NOMO-1 treated with DMSO at 0.1 percent for 48 hours (cell line): ENCODE data around the gene DNAI4.
A peak's percentile ranks its signal among the peaks of the same experiment; 100 is the strongest.
"Not testable (repeated sequence)": the region's sequence is repeated elsewhere in the genome, so short reads cannot be mapped to it uniquely, and the experiment has no call there.

Source experiments
- DNase-seq: peaks from one replicate; lab custom pipeline; 2025; ENCODE audit not compliant: unreplicated experiment; lab: John Stamatoyannopoulos, UW

The DNAI4 gene

GRCh38 chr1:66924756-66925557 is at the start of gene DNAI4, which contains the start of gene MIER1:
TSS of gene DNAI4 (minus strand) at chr1:66924856. CDS start at chr1:66924831, 25 bp downstream.
TSS of gene MIER1 (plus strand) at chr1:66924990. CDS start at chr1:66925029, 39 bp downstream.
- DNase-seq = peak; percentile 97

- DNase-seq = no peak
Measured at GRCh38 chr1:66968574-66968973, 43.9 kb upstream of the DNAI4 start.

GRCh38 chr1:66966188-66966873 is 41.7 kb upstream of the DNAI4 start:
- DNase-seq = not testable (repeated sequence)

GRCh38 chr1:66957938-66958337 is 33.3 kb upstream of the DNAI4 start:
- no peak for DNase-seq

GRCh38 chr1:66954208-66954607 is 29.6 kb upstream of the DNAI4 start:
- DNase-seq = no peak

- DNase-seq = no peak
Measured at GRCh38 chr1:66951513-66951912, 26.9 kb upstream of the DNAI4 start.

- no peak for DNase-seq
Measured at GRCh38 chr1:66947267-66947666, 22.6 kb upstream of the DNAI4 start.

- no peak for DNase-seq
Measured at GRCh38 chr1:66945316-66945715, 20.7 kb upstream of the DNAI4 start.

- DNase-seq = no peak
Measured at GRCh38 chr1:66944330-66945274, 19.9 kb upstream of the DNAI4 start.

GRCh38 chr1:66943361-66943969 is 18.8 kb upstream of the DNAI4 start:
- DNase-seq = no peak

GRCh38 chr1:66940981-66941380 is 16.3 kb upstream of the DNAI4 start:
- no peak for DNase-seq

- peak; percentile 50 for DNase-seq
Measured at GRCh38 chr1:66938613-66939012, 14.0 kb upstream of the DNAI4 start.

- DNase-seq = no peak
Measured at GRCh38 chr1:66937529-66938234, 13.0 kb upstream of the DNAI4 start.

- no peak for DNase-seq
Measured at GRCh38 chr1:66933887-66934700, 9.4 kb upstream of the DNAI4 start.

GRCh38 chr1:66932291-66932690 is 7.6 kb upstream of the DNAI4 start:
- no peak for DNase-seq

- no peak for DNase-seq
Measured at GRCh38 chr1:66931590-66931989, 6.9 kb upstream of the DNAI4 start.

- no peak for DNase-seq
Measured at GRCh38 chr1:66930823-66931174, 6.1 kb upstream of the DNAI4 start.

- peak; percentile 89 for DNase-seq
Measured at GRCh38 chr1:66929999-66930822, 5.6 kb upstream of the DNAI4 start.

- no peak for DNase-seq
Measured at GRCh38 chr1:66929691-66929998, 5.0 kb upstream of the DNAI4 start.
